Thoracic aorta (tissue), 2 donors: ENCODE data around the gene IFT122. TPM values are rescaled to one million over a fixed set of nuclear protein-coding genes. Genes with fewer than 3 reads are reported as not detected.
A peak's percentile ranks its signal among the peaks of the same experiment; 100 is the strongest.

Source experiments
- ATAC-seq: fragments of 150-250 bp; one replicate; pipeline ENCODE4 v1.8.0; 2017; ENCODE audit warnings: low read depth; ENCODE audit not compliant: insufficient number of reproducible peaks, low FRiP score
- DNase-seq: peaks from one replicate; pipeline ENCODE4 v3.0.0-alpha.2; 2020; ENCODE audit warnings: low spot score
- H3K27ac ChIP-seq, 2 donors: fragments of 200-600 bp; sonication (generic); 1 replicate in 1 of 2; 2 replicates in 1 of 2; pipeline ENCODE4 v1.5.1; 2016; ENCODE audit warnings: mild to moderate bottlenecking in 2 of 2, moderate library complexity in 2 of 2
- H3K27me3 ChIP-seq: fragments of 200-600 bp; sonication (generic); replicated peaks from 2 replicates; pipeline ENCODE4 v1.6.0; 2016; ENCODE audit warnings: mild to moderate bottlenecking; ENCODE audit not compliant: insufficient read depth
- H3K36me3 ChIP-seq: fragments of 200-600 bp; sonication (generic); one replicate; pipeline ENCODE4 v1.5.1; 2016
- H3K4me1 ChIP-seq, 2 donors: fragments of 200-600 bp; sonication (generic); 1 replicate in 1 of 2; 2 replicates in 1 of 2; pipeline versions ENCODE4 v1.5.1 to v1.6.0; 2016; ENCODE audit warnings: low read depth in 2 of 2, mild to moderate bottlenecking in 1 of 2; ENCODE audit not compliant: control insufficient read depth in 1 of 2
- H3K4me3 ChIP-seq: fragments of 200-600 bp; sonication (generic); 2 replicates; pipeline ENCODE4 v1.5.1; 2016; ENCODE audit warnings: mild to moderate bottlenecking
- H3K9me3 ChIP-seq: fragments of 200-600 bp; sonication (generic); 2 replicates; pipeline ENCODE4 v1.5.1; 2016
- total RNA-seq, 2 donors: library from RNA; depleted of rRNA; stranded (reverse); fragments of >200 nt; gene quantifications; one replicate each; pipeline versions ENCODE4 v1.1.0 to v1.2.3, GENCODE V29; 2016
- TF ChIP-seq, protein P1 (sequence below): fragments of 200-600 bp; sonication (generic); IDR thresholded peaks from one replicate; pipeline ENCODE4 v1.5.1; 2019; ENCODE audit warnings: antibody characterized with exemption

IFT122 gene
- total RNA-seq, 2 donors from 2014 or later = 50.1 to 61.9 TPM

DNA sequence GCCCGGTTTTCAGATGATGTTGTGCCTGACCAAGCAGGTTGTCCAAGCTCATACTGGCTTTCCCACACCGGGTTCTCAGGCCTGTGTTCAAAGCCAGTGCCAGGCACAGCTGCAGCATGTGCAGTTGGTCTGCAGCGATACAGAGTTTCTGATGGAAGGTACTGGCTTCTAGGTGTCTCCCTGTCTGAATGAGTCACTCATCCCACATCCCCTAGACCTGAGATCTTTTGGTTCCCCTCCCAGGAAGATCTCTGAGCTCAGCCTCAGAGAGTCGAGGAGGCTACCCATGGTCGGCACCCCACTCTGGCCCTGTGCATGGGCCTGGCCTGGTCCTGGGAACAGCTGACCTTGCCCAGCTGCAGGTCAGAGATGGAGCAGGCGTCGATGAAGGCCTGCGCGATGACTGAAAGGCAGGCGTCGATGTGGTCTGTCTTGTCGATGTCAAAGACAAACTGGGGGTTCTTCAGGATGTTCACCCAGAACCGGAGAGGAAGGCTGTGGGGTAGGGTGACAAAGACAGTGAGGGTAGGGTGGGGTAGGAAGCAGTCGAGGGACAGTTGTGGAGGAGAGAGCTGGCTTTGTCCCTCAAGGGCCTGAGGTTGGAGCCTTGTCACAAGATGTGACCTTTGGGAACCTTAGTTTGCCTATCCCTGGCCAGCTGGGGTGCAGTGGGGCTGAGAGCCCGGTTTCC, 118.2 kb downstream of the IFT122 start:
- peaks cover 20% of the 10 kb centered on the region for H3K36me3 ChIP-seq

DNA sequence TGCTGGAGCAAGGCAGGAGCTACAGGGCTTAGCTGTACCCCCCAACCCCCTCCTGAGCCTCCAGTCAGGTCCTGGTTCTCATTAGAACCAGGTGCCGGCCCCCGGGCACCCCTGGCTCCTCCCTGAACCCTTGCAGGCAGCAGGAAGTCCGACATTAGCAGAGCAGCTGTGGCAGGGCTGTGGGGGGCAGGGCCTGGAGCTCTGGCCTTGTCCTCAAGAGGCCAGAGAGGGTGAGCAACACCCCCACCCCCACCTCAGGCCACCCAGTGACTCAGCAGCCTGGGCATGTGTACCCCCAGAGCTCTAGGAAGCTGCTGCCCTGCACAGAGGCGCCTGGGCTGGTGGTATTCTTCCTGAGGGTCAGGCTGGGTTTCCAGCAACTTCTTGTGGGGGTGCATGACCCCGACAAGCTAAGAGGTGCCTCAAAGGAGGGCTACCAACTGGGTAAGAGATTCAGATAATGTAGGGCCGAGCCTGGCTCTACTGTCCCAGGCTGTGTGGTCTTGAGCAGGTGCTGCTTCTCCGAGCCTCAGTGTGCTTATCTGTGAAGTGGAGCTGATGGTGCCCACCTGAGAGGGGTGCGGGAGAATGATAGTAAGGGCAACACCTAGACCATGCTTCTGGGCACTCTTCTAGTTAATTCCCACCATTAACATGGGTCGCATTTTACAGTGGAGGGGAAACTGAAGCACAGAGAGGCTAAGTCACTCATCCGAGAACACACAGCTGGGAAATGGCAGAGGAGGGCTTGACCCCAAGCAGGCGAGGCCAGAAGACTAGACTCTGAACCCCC, 118.9 kb downstream of the IFT122 start:
- H3K27me3 ChIP-seq = no peaks in the 10 kb centered on the region
- peak overlapping the region; percentile 78 to 86 for H3K27ac ChIP-seq
- no peak for ATAC-seq
- peaks cover 60 to 89% of the 10 kb centered on the region in 2 donors for H3K4me1 ChIP-seq
- H3K9me3 ChIP-seq = no peaks in the 10 kb centered on the region
- H3K4me3 ChIP-seq = no peak overlapping the region
- peaks cover 22% of the 10 kb centered on the region for H3K36me3 ChIP-seq
- TF ChIP-seq, protein P1, sequence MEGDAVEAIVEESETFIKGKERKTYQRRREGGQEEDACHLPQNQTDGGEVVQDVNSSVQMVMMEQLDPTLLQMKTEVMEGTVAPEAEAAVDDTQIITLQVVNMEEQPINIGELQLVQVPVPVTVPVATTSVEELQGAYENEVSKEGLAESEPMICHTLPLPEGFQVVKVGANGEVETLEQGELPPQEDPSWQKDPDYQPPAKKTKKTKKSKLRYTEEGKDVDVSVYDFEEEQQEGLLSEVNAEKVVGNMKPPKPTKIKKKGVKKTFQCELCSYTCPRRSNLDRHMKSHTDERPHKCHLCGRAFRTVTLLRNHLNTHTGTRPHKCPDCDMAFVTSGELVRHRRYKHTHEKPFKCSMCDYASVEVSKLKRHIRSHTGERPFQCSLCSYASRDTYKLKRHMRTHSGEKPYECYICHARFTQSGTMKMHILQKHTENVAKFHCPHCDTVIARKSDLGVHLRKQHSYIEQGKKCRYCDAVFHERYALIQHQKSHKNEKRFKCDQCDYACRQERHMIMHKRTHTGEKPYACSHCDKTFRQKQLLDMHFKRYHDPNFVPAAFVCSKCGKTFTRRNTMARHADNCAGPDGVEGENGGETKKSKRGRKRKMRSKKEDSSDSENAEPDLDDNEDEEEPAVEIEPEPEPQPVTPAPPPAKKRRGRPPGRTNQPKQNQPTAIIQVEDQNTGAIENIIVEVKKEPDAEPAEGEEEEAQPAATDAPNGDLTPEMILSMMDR = no peak
- DNase-seq = no peak

More for the DNA sequence above, 118.2 kb downstream of the IFT122 start:
- DNase-seq = no peak
- Histone ChIP-seq H3K27ac (peak overlapping the region; percentile 77 to 86), H3K4me3 (no peak overlapping the region), H3K4me1 (peaks cover 57 to 87% of the 10 kb centered on the region in 2 donors), H3K9me3 (no peaks in the 10 kb centered on the region), H3K27me3 (no peaks in the 10 kb centered on the region)
- TF ChIP-seq, protein P1 = no peak
- ATAC-seq = no peak

DNA sequence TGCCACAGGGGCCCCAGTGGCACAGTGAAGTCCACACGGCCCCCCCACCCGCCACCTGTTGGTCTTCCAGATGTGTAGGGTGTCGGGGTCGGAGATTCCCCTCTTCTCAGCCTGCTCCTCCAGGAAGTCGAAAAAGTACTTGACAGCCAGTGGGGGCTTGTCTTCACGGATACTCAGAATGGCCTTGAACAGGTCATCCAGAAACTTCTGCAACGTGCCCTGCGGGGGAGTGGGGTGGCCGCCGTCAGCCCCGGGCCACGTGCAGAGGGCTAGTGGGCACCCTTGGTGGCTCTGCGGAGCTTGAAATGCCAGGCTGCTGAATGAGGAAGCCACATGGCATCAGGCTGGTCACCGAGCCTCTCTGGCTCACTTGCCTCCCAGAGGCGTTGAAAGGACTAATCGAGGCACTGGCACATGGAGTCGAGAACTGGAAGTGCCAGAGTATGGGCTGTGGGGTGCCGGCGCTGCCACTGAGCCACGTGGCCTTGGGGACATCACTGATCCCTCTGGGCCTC, 119.6 kb downstream of the IFT122 start:
- Histone ChIP-seq H3K27ac (peak overlapping the region; percentile 78 to 86), H3K4me3 (peak overlapping the region; percentile 67), H3K27me3 (no peaks in the 10 kb centered on the region), H3K36me3 (peaks cover 27% of the 10 kb centered on the region), H3K9me3 (no peaks in the 10 kb centered on the region), H3K4me1 (peaks cover 66 to 89% of the 10 kb centered on the region in 2 donors)
- DNase-seq (no peak), ATAC-seq (no peak)
- TF ChIP-seq, protein P1 = no peak

DNA sequence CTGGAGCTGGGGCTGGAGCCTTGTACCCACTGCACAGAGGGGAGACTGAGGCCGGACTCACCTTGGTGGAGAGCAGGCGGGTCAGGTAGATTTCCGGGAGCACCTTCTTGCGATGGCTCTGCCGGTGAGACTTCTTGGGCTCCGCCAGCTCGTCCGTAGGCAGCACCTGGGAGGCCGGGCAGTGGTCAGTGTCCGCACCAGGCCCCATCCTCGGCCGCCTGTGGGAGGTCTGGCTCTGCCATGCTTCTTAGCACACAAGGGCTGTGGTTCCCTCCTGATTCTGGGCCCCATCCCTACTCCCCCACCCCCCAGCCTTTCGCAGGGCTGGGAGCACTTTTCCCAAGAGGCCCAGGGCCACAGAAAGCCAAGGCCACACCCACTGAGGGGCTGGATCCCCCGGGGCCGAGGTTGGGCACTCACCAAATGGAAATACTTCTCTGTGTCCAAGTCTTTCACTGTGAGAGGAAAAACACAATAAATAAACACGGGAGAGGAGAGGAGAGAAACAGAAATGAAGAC, 120.3 kb downstream of the IFT122 start:
- peak overlapping the region; percentile 78 to 86 for H3K27ac ChIP-seq
- ATAC-seq = peak; percentile 35

More for the DNA sequence above, 120.3 kb downstream of the IFT122 start:
- Histone ChIP-seq H3K9me3 (no peaks in the 10 kb centered on the region), H3K4me1 (peaks cover 61 to 89% of the 10 kb centered on the region in 2 donors), H3K27me3 (no peaks in the 10 kb centered on the region), H3K4me3 (peak overlapping the region; percentile 67), H3K36me3 (peaks cover 32% of the 10 kb centered on the region)
- TF ChIP-seq, protein P1 = no peak
- DNase-seq = no peak
